DND-41 (cell line): ENCODE data around the gene ZHX3.

Source experiments
- ATAC-seq: fragments of 200-7000 bp; cut with Tn5 transposase; 3 replicates; pipeline ENCODE4 v1.9.1; 2021; ENCODE audit warnings: low read depth; ENCODE audit not compliant: insufficient read depth
- DNase-seq: peaks from one replicate; pipeline ENCODE4 v3.0.0-alpha.2; 2020
- H2AFZ ChIP-seq: 2 replicates; pipeline ENCODE4 v1.6.0; 2012; ENCODE audit warnings: low read depth, low read length
- H3K27ac ChIP-seq: 2 replicates; pipeline ENCODE4 v1.5.1; 2012; ENCODE audit warnings: low read length, inconsistent platforms
- H3K27me3 ChIP-seq: fragments of 200-600 bp; sonication (generic); 2 replicates; pipeline ENCODE4 v1.6.0; 2012; ENCODE audit warnings: low read length, mild to moderate bottlenecking, inconsistent platforms; ENCODE audit not compliant: insufficient read depth, poor library complexity
- H3K36me3 ChIP-seq: 2 replicates; pipeline ENCODE4 v1.5.1; 2012; ENCODE audit warnings: low read length, inconsistent platforms; ENCODE audit not compliant: insufficient read depth
- H3K4me1 ChIP-seq: 2 replicates; pipeline ENCODE4 v1.5.1; 2012; ENCODE audit warnings: mild to moderate bottlenecking, low read length; ENCODE audit not compliant: insufficient read depth
- H3K4me2 ChIP-seq: 2 replicates; pipeline ENCODE4 v1.6.0; 2012; ENCODE audit warnings: mild to moderate bottlenecking, moderate library complexity, low read length, inconsistent platforms; ENCODE audit not compliant: insufficient read depth
- H3K4me3 ChIP-seq, 2 experiments: fragments of 200-600 bp in 1 of 2; shearing (Covaris generic) in 1 of 2; 2 replicates each; pipeline ENCODE4 v1.5.1; 2012 to 2016; ENCODE audit warnings: inconsistent platforms in 2 of 2, low read length in 2 of 2, mild to moderate bottlenecking in 2 of 2, low read depth in 1 of 2, moderate library complexity in 1 of 2
- H3K79me2 ChIP-seq: 2 replicates; pipeline ENCODE4 v1.6.0; 2012; ENCODE audit warnings: low read length, inconsistent platforms; ENCODE audit not compliant: insufficient read depth
- H3K9ac ChIP-seq: 2 replicates; pipeline ENCODE4 v1.6.0; 2012; ENCODE audit warnings: low read depth, mild to moderate bottlenecking, inconsistent platforms, low read length, moderate library complexity
- H3K9me3 ChIP-seq: 2 replicates; pipeline ENCODE4 v1.5.1; 2012; ENCODE audit warnings: low read length, moderate library complexity, mild to moderate bottlenecking, inconsistent platforms; ENCODE audit not compliant: insufficient read depth, severe bottlenecking
- H4K20me1 ChIP-seq: 2 replicates; pipeline ENCODE4 v1.6.0; 2012; ENCODE audit warnings: low read length; ENCODE audit not compliant: insufficient read depth
- EZH2 ChIP-seq: IDR thresholded peaks from 3 replicates; pipeline ENCODE4 v1.6.1; 2012; ENCODE audit warnings: borderline replicate concordance, low read depth, mild to moderate bottlenecking, moderate library complexity, low read length, inconsistent platforms; ENCODE audit not compliant: severe bottlenecking
- TF ChIP-seq, protein P1 (sequence below): IDR thresholded peaks from 2 replicates; pipeline ENCODE4 v1.5.1; 2012; ENCODE audit warnings: borderline replicate concordance, low read length, moderate library complexity, mild to moderate bottlenecking; ENCODE audit not compliant: poor library complexity, severe bottlenecking; ENCODE audit errors: extremely low read depth

The ZHX3 gene

DNA sequence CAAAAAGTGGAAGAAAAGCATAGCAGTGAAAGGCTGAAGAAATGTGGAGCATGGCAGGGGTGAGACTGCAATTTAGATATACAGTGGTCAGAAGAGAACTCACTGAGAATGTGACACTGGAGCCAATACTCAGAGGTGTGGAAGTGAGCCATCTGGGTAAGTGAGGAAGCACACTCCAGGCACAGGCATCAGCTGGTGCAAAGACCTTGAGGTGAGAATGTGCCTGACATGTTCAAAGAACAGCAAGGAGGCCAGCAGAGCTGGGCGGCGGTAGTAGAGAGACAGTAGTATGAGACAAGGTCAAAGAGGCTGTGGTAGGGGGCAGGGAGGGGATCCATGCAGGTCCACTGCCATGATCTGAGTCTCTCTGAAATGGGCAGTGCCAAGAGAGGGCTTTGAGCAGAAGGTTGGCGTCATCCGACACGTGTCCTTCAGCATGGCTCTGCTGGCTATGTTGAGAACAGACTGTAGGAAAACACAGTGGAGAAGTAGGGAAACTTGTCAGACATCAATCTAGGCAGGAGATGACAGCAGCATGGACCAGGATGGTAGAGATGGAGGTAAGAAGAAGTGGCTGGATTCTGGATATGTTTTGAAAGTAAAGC is 95.8 kb downstream of the ZHX3 start:
- ATAC-seq: no peak
- H3K36me3 ChIP-seq: no peaks in the 10 kb centered on the region
- H3K79me2 ChIP-seq: no peaks in the 10 kb centered on the region
- no peaks in the 10 kb centered on the region for H3K27me3 ChIP-seq
- H3K4me3 ChIP-seq: no peak overlapping the region
- H2AFZ ChIP-seq: no peak overlapping the region
- TF ChIP-seq EZH2: no peak
- TF ChIP-seq, protein P1, sequence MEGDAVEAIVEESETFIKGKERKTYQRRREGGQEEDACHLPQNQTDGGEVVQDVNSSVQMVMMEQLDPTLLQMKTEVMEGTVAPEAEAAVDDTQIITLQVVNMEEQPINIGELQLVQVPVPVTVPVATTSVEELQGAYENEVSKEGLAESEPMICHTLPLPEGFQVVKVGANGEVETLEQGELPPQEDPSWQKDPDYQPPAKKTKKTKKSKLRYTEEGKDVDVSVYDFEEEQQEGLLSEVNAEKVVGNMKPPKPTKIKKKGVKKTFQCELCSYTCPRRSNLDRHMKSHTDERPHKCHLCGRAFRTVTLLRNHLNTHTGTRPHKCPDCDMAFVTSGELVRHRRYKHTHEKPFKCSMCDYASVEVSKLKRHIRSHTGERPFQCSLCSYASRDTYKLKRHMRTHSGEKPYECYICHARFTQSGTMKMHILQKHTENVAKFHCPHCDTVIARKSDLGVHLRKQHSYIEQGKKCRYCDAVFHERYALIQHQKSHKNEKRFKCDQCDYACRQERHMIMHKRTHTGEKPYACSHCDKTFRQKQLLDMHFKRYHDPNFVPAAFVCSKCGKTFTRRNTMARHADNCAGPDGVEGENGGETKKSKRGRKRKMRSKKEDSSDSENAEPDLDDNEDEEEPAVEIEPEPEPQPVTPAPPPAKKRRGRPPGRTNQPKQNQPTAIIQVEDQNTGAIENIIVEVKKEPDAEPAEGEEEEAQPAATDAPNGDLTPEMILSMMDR: no peak
- H4K20me1 ChIP-seq: no peaks in the 10 kb centered on the region
- DNase-seq: no peak
- no peak overlapping the region for H3K4me2 ChIP-seq
- H3K9ac ChIP-seq: no peak overlapping the region
- H3K4me1 ChIP-seq: no peaks in the 10 kb centered on the region
- H3K9me3 ChIP-seq: no peaks in the 10 kb centered on the region
- H3K27ac ChIP-seq: no peak overlapping the region

DNA sequence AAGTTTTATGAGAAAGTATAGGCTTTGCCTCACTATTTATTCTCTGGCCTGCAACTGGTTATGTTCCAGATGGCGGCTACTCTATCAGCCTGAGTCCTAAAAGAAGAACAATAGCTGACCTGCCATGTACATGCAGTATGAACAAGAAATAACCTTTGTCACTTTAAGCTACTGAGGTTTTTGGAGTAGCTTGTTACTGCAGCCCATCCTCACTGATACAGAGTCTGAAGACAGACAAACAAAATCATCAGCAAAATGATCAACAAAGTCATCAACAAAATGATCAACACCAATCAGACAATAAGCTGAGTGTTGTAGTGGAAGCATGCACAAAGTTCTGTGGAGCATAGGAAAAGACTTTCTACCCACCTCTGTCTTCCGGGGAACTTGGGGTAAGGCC is 97.7 kb downstream of the ZHX3 start:
- ATAC-seq: no peak
- no peak for TF ChIP-seq EZH2
- TF ChIP-seq, protein P1: no peak

DNA sequence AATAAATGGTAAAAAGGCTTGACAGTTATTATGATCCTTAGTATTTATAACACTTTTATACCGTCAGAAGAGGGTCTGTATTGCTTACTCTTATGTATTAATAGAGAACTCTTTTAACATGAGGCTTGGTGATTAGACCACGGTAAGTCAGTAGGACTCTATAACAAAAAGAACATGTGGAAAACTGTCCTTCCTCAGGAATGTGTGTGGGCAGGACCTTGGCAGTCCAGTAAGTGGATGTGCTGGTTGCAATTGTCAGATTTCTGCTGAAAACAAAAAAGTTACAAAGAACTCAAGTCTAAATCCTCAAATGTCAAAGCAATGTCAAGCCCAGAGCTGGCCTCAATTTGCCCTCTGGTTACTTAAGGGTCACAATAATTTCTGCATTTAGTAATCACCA is 99.1 kb downstream of the ZHX3 start:
- TF ChIP-seq, protein P1: no peak
- no peak for TF ChIP-seq EZH2
- no peak overlapping the region for H3K4me2 ChIP-seq
- no peaks in the 10 kb centered on the region for H3K9me3 ChIP-seq
- no peak overlapping the region for H3K4me3 ChIP-seq
- no peaks in the 10 kb centered on the region for H4K20me1 ChIP-seq
- no peak overlapping the region for H2AFZ ChIP-seq
- H3K9ac ChIP-seq: no peak overlapping the region
- no peaks in the 10 kb centered on the region for H3K79me2 ChIP-seq
- ATAC-seq: no peak
- H3K27me3 ChIP-seq: no peaks in the 10 kb centered on the region
- H3K27ac ChIP-seq: no peak overlapping the region
- no peak for DNase-seq
- H3K4me1 ChIP-seq: no peaks in the 10 kb centered on the region
- H3K36me3 ChIP-seq: no peaks in the 10 kb centered on the region

More for the DNA sequence above, 97.7 kb downstream of the ZHX3 start:
- H3K79me2 ChIP-seq: no peaks in the 10 kb centered on the region
- no peak for DNase-seq
- H3K9me3 ChIP-seq: no peaks in the 10 kb centered on the region
- H3K9ac ChIP-seq: no peak overlapping the region
- no peak overlapping the region for H3K4me2 ChIP-seq
- no peak overlapping the region for H3K4me3 ChIP-seq
- no peak overlapping the region for H2AFZ ChIP-seq
- H4K20me1 ChIP-seq: no peaks in the 10 kb centered on the region
- no peaks in the 10 kb centered on the region for H3K36me3 ChIP-seq
- H3K4me1 ChIP-seq: no peaks in the 10 kb centered on the region
- H3K27me3 ChIP-seq: no peaks in the 10 kb centered on the region
- H3K27ac ChIP-seq: no peak overlapping the region

DNA sequence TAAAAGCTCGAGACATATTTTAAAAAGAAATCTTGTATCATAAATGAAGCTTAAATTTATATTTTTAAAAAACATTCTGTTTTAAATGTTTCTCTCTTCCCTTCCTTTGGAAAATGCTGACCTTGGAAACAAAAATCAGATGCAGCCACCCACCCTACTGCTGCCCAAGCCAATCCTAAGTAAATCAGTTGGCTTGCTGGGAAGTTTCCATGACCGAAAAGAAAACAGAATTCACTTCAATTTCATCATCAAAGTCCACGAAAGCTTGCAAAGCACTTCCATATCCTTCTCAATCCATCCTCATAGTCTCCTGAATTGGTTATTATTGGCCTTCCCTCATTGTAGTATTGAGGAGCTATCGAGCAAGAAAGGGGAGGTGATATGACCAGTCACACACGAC is 100.1 kb downstream of the ZHX3 start:
- DNase-seq (no peak), ATAC-seq (no peak)
- H4K20me1 ChIP-seq: no peaks in the 10 kb centered on the region

More for the DNA sequence above, 100.1 kb downstream of the ZHX3 start:
- H3K9ac ChIP-seq: no peak overlapping the region
- H3K79me2 ChIP-seq: no peaks in the 10 kb centered on the region
- H3K27me3 ChIP-seq: no peaks in the 10 kb centered on the region
- no peak overlapping the region for H3K27ac ChIP-seq
- TF ChIP-seq, protein P1: no peak
- TF ChIP-seq EZH2: no peak
- no peak overlapping the region for H3K4me2 ChIP-seq
- no peaks in the 10 kb centered on the region for H3K36me3 ChIP-seq
- H3K9me3 ChIP-seq: no peaks in the 10 kb centered on the region
- H3K4me1 ChIP-seq: no peaks in the 10 kb centered on the region
- no peak overlapping the region for H2AFZ ChIP-seq
- H3K4me3 ChIP-seq: no peak overlapping the region
